Measurements from ENCODE around the gene GNG12.

Gene GNG12

GRCh38 chr1:67814121-67814772 lies 19.0 kb downstream of the GNG12 start:
- DNase-seq (ENCODE audit: low read depth) = no peak

DNA sequence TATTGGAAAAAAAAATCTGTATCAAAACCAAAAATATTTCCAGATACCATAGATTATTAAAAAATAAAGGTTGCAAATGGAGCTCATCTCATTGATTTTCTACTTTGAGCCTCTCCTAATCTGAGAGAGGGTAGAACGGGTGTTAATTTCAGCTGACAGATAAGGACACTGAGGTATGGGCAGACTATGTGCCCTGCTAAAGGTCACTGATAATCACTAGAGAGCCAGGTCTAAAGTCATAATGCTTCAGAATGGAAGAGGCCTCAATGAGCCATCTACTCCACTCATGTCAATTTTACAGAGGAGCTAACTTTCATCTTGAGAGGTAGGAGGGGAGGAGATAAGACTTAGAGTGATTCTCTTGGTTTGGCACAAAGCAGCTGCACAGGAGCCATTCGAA lies 21.0 kb downstream of the GNG12 start:
- DNase-seq (ENCODE audit: low read depth) = no peak

- DNase-seq (ENCODE audit: low read depth) = no peak
Measured at GRCh38 chr1:67811781-67812180, 21.5 kb downstream of the GNG12 start.

DNA sequence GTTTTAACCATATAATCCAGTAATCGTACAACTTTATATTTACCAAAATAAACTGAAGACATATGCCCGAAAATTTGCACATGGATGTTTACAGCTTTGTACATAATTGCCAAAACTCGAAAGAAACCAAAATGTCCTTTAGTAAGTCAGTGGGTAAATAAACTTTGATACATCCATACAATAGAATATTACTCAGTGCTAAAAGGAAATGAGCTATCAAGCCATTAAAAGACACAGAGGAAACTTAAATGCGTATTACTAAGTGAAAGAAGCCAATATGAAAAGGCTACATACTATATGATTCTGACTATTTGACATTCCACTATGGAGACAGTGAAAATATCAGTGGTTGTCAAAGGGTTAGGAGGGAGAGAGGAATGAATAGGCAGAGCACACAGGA lies 23.4 kb downstream of the GNG12 start:
- DNase-seq (ENCODE audit: low read depth) = no peak

DNA sequence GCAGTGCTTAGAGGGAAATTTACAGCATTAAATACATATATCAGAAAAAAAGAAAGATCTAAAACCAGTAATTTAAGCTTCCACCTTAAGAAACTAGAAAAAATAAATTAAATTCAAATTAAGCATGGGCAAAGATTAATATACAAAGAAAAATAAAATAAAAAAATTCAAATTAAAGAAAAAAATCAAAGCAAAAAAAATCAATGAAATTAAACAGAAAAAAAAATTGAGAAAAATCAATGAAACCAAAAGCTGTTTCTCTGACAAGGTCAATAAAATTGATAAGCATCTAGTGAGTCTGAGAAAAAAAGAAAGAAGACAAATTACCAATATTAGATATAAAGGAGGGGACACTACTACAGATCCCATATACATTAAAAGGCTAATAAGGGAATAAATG lies 26.0 kb downstream of the GNG12 start:
- no peak for DNase-seq (ENCODE audit: low read depth)

GRCh38 chr1:67804710-67805109 lies 28.6 kb downstream of the GNG12 start:
- no peak for DNase-seq (ENCODE audit: low read depth)

- no peak for DNase-seq (ENCODE audit: low read depth)
Measured at GRCh38 chr1:67803380-67804279, 29.6 kb downstream of the GNG12 start.

DNA sequence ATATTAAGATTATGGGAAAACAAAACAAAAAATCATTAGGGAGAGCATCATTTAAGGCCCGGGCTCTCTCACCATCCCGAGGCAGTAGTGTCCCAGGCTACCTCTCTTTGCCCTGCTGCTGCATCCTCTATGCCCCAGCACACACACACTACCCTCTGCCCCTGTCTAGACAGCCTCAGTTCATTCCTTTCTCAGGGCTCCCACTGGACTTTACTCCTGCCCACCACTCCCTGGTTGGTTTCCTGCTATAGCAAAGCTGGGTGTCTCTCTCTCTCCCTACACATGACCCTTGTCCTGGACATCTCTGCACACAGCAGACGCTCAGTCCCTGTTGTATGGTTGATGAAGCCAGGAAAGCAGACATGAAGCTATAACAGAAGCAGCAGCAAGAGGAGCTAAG lies 30.7 kb downstream of the GNG12 start:
- DNase-seq (ENCODE audit: low read depth) = no peak

DNA sequence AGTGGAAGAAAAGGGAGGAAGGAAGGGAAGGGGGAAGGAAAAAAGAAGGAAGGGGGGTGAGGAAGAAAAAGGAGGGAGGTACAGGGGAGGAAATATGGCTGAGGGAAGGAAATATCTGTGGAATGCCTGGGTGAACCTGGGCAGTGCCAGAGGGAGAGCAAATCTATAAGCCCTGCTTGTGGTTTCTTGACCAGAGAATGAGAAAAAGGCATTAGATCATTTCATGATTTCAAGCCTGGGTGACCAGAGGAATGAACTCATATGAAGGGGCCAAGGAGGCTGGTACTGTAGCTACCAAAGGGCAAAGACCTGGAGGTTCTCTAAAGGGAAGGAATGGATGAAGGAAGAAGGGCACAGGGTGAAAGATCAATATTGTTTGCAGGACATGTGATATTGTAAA lies 31.4 kb downstream of the GNG12 start:
- no peak for DNase-seq (ENCODE audit: low read depth)

- no peak for DNase-seq (ENCODE audit: low read depth)
Measured at GRCh38 chr1:67795179-67795912, 37.9 kb downstream of the GNG12 start.

- no peak for DNase-seq (ENCODE audit: low read depth)
Measured at GRCh38 chr1:67793562-67793961, 39.7 kb downstream of the GNG12 start.

GRCh38 chr1:67792741-67793458 lies 40.4 kb downstream of the GNG12 start:
- no peak for DNase-seq (ENCODE audit: low read depth)

DNA sequence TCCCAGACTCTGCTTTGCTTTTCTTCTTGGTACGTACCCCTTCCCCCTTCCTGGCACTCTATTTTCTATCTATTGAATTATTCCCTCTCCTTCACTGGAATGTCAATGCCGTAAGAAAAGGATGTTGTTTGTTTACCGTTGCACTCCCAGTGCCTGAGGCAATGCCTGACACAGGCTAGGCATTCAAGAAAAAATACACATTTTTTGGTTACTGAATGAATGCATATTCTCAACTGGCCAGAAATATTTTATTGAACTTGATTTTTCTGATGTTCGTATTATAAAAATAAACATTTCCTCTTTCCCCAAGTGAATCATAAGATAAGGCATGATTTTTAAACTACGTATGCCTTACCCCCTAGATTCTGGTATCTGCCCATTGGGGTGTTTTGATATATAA lies 41.2 kb downstream of the GNG12 start:
- DNase-seq (ENCODE audit: low read depth) = no peak

- no peak for DNase-seq (ENCODE audit: low read depth)
Measured at GRCh38 chr1:67791686-67792085, 41.6 kb downstream of the GNG12 start.

GRCh38 chr1:67791261-67791660 lies 42.0 kb downstream of the GNG12 start:
- DNase-seq (ENCODE audit: low read depth) = no peak

- no peak for DNase-seq (ENCODE audit: low read depth)
Measured at GRCh38 chr1:67790201-67790692, 43.0 kb downstream of the GNG12 start.

GRCh38 chr1:67789551-67789950 lies 43.7 kb downstream of the GNG12 start:
- no peak for DNase-seq (ENCODE audit: low read depth)

DNA sequence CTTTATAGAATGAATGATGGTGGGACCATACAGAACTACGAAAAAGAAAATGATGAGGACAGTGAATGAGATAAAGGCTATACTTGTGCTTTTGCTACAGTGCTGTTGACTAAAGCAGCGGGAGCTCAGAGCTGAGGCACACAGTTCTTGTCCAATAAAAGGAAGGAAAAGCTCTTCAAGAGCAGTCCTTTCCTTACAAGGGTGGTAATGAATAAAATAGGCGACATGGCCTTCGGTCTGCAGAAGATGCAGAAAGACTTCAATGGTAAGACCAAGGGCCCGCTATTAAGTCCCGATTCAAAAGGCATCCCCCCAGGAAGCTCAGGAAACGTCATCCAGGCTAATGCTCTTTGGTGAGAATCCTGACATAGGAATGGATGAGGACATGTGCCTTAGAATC lies 44.4 kb downstream of the GNG12 start:
- DNase-seq (ENCODE audit: low read depth) = no peak

DNA sequence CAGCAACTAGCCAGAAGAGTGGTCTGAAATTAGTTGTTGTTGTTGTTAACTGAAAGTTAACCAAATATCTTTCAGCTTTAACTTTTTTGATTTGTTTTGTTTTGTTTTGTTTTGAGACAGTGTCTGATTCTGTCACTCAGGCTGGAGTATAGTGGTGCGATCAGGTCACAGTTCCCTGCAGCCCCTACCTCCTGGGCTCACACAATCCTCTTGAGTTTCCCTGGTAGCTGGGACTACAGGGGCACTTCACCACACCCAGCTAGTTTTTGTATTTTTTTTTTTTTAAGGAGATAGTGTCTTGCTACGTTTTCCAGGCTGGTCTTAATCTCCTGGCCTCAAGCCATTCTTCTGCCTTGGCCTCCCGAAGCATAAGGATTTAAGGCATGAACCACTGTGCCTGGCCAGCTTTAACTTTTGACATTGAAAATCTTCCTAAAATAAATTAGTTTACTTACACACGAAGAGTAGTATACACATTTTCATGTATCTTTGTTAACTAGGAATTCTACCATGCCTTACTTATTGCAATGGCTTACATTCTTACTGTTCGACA lies 45.0 kb downstream of the GNG12 start:
- DNase-seq (ENCODE audit: low read depth) = no peak

- DNase-seq (ENCODE audit: low read depth) = no peak
Measured at GRCh38 chr1:67787746-67788145, 45.5 kb downstream of the GNG12 start.

DNA sequence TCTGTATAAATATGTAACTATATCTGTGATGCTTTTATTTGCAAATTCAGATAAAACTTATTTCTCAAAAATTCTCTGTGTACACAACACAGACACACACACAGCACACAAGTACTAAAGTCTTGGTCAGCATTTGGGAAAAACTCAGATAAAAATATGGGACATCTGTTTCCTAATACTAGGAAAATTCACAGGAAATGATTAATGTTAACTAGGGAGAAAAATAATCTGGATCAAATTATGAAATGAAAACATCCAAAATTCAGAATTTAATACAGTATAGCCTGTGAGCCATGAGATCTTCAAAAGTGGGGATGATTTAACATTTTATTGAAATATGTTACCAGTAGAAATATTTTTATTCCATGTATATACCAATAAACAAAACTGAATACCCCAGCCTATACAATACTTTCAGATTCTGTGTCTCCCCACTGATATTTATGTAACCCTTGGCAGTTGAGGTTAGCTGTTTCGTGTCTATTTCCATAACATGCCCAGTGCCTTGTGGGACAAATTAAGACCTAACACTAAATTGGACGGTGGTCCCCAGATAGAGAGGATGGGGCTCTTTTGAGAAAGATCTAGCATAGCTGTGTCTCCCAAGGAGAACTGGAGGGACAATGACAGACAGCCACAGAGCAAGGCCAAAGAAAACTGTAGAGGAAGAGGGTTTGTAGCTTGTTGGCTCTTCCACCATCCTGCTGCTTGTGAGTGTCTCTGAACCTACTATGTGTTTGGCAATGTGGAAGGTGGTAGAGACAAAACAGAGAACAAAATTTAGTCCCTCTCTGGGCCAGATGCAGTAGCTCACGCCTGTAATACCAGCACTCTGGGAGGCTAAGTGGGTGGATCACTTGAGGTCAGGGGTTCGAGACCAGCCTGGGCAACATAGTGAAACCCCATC lies 47.2 kb downstream of the GNG12 start:
- DNase-seq (ENCODE audit: low read depth) = no peak

Measured in activated T-helper 9 cell treated with anti-CD3 and anti-CD28 coated beads, Interleukin-2, amount 50 U/mL, for 16 hours (primary cell).